SU-DHL-6 (cell line): Measurements from ENCODE around the gene CISTR.

Source experiments
- EZH2phosphoT487 ChIP-seq: fragments of 200-600 bp; sonication (generic), shearing (Covaris generic); conservative IDR thresholded peaks from 2 replicates; pipeline ENCODE4 v1.6.1; 2018; ENCODE audit warnings: mild to moderate bottlenecking, antibody characterized with exemption, low read length, moderate library complexity, mixed read lengths
- TF ChIP-seq, protein P1 (sequence below): fragments of 200-600 bp; sonication (generic); IDR thresholded peaks from one replicate; pipeline ENCODE4 v1.5.1; 2017; ENCODE audit warnings: antibody characterized with exemption, mild to moderate bottlenecking, low read length, moderate library complexity; ENCODE audit not compliant: insufficient read depth, poor library complexity, severe bottlenecking

DNA sequence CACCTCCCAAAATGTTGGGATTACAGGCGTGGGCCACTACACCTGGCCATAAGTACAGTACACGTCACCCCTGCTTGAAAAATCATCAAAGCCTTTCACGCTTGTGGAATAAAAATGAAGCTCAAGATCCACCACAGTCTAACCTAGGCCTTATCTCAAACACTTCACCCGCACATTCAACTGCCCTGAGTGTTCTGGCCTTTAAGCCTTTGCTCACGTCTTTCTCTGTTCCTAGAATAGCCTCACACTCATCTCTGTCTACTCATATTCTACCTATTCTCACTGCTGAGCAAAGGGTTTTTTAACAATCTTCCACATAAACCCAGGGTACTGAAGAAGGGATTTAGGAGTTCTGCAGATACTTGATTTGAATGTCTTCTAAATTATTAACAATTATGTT, 34.5 kb downstream of the CISTR start:
- TF ChIP-seq, protein P1, sequence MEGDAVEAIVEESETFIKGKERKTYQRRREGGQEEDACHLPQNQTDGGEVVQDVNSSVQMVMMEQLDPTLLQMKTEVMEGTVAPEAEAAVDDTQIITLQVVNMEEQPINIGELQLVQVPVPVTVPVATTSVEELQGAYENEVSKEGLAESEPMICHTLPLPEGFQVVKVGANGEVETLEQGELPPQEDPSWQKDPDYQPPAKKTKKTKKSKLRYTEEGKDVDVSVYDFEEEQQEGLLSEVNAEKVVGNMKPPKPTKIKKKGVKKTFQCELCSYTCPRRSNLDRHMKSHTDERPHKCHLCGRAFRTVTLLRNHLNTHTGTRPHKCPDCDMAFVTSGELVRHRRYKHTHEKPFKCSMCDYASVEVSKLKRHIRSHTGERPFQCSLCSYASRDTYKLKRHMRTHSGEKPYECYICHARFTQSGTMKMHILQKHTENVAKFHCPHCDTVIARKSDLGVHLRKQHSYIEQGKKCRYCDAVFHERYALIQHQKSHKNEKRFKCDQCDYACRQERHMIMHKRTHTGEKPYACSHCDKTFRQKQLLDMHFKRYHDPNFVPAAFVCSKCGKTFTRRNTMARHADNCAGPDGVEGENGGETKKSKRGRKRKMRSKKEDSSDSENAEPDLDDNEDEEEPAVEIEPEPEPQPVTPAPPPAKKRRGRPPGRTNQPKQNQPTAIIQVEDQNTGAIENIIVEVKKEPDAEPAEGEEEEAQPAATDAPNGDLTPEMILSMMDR = no peak
- TF ChIP-seq EZH2phosphoT487 = no peak
